Ecto neural progenitor cell (in vitro differentiated cells): ENCODE results near the gene TMEM50B.
"Not testable (repeated sequence)": the region's sequence is repeated elsewhere in the genome, so short reads cannot be mapped to it uniquely, and the experiment has no call there.

Experiments
- DNase-seq: peaks from one replicate; pipeline ENCODE4 v3.0.0-alpha.2; 2018; ENCODE audit warnings: low spot score

The TMEM50B gene

DNA sequence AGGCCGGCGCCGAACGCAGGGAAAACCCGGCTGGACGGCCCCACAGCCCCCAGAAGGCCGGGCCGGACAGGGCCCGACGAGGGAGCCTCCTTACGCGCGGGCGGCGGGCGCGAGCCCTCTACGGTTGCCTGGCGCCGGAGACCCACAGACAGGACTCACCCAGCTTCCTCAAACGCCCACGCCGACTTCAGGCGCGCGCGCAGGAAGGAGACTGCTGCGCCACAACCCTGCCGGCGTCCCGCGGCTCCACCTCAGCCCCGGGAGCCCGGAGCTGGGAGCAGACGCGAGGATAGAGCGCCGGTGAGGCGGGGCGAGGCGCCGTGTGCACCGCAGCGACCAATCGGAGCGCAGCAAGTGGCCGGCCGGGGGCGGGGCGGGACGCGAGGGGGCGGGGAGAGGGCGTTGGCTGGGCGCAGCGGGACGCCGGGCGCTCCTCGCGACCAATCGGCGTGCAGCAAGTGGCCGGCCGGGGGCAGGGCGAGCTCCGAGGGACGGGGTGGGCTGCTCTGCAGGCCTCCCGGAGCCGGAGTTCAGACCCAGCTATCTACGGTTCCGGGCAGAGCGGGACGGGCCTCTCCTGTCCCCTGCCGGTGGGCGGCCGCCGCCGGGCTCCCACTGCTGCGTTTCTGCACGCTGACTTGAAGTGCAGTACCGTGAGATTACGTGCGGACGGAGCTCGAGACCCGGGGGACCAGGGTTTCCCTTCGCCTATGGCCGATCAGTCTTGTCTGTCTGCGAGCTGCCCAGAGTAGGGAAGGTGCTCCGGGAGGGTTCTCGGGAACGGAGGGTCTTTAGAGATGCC is at the start of gene TMEM50B:
TMEM50B (minus strand) TSS at position 296 of the 802 bp plus-strand sequence. CDS start 11,089 bp downstream, outside the sequence.
- DNase-seq = peak; percentile 99

GRCh38 chr21:33522953-33523349 is 43.2 kb upstream of the TMEM50B start:
- DNase-seq = no peak

DNA sequence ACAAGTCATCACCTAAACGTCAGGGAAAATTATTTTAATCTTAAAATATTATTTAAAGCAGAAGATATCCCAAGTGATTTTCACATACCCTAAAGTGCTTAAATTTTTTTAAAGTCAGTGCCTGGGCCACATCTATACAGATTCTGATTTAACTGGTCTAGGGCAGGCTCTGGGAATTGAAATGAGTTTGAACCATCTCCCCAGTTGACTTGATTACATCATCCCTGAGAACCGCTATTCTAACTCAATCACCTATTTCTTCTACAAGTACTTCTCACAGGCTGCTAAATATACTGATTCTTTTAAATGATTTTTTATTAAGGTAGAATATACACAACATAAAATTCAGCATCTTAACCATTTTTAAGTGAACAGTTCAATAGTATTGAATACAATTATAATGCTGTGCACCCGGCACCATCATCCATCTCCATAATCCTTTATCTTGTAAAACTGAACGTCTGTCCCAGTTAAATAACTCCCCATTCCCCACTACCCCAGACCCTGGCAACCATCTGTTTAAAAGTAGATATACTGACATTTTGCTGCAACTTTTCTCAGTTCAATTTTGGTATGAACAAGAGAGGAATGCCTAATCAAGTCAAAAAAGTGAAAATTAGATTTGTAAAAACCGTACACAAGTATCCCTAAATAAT is 42.7 kb upstream of the TMEM50B start:
- no peak for DNase-seq

GRCh38 chr21:33518899-33519298 is 39.1 kb upstream of the TMEM50B start:
- no peak for DNase-seq

- DNase-seq = no peak
Measured at GRCh38 chr21:33514229-33514628, 34.5 kb upstream of the TMEM50B start.

DNA sequence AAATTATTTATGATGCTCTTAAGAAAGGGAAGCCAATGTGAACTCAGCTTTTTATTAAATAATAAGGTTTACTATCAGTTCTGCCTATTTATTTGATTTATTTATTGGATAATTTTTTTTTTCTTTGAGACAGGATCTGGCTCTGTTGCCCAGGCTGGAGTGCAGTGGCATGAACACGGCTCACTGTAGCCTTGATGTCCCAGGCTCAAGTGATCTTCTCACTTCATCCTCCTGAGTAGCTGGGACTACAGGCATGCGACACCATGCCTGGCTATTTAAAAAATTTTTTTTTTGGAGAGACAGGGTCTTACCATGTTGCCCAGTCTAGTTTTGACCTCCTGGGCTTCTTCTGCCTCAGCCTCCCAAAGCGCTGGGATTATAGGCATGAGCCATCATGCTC is 32.7 kb upstream of the TMEM50B start:
- no peak for DNase-seq

DNA sequence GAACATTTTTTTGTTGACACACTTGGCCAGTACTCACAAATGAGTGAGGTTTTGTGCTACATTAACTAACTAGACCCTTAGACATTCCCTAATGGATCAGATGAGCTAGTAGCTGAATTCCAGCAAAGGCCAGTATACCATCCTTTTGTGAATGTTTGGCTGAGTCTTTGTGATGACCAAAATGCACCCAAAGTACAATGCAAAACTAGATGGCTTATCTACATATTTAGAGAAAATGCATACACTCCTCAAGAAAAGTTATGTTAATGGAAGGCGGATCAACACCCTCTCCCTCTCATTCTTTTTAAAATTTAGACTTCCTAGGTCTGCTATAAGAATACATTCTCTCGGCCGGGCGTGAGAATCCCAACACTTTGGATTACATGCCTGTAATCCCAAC is 31.9 kb upstream of the TMEM50B start:
- DNase-seq = no peak

- DNase-seq = no peak
Measured at GRCh38 chr21:33510826-33511225, 31.1 kb upstream of the TMEM50B start.

DNA sequence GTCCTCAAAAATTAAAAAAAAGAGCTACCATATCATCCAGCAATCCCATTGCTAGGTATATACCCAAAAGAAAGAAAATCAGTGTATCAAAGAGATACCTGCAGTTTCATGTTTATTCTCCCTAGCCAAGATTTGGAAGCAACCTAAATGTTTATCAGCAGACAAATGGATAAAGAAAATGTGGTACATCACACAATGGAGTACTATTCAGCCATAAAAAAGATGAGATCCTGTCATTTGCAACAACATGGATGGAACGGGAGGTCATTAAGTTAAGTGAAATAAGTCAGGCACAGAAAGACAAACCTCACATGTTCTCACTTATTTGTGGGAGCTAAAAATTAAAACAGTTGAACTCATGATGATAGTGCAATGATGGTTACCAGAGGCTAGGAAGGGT is 27.2 kb upstream of the TMEM50B start:
- DNase-seq = not testable (repeated sequence)

- DNase-seq = no peak
Measured at GRCh38 chr21:33505833-33506232, 26.1 kb upstream of the TMEM50B start.

DNA sequence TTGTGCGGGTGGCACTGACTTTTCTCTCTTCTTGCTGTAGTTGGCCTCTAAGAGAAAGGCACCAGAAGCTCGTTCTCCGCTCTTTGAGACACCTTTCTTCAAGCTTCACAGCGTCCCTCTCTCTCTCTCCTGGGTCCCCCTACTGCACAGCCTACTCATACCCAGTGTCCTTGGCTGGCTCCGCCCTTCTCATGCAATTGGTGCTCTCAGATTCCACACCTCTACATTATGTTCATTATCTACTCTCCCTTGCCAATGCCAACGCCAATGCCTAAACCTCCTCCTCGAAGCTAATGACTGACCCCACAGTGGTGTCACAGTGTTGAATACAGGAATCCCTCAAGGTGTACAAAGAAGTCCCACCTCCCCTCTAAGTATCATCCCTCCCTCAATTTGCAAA is 16.6 kb upstream of the TMEM50B start:
- no peak for DNase-seq

- peak; percentile 13 for DNase-seq
Measured at GRCh38 chr21:33495743-33496142, 16.0 kb upstream of the TMEM50B start.

GRCh38 chr21:33493756-33494155 is 14.0 kb upstream of the TMEM50B start:
- DNase-seq = peak; percentile 18

GRCh38 chr21:33492571-33492970 is 12.8 kb upstream of the TMEM50B start:
- no peak for DNase-seq

GRCh38 chr21:33491373-33492102 is 11.8 kb upstream of the TMEM50B start, which contains the start of gene DNAJC28:
DNAJC28 (minus strand) TSS chr21:33491716; CDS start chr21:33489393, 2,323 bp downstream.
- DNase-seq = peak; percentile 96

GRCh38 chr21:33490991-33491372 is 11.2 kb upstream of the TMEM50B start:
- DNase-seq = no peak

GRCh38 chr21:33488936-33489335 is 9.2 kb upstream of the TMEM50B start:
- DNase-seq = no peak

DNA sequence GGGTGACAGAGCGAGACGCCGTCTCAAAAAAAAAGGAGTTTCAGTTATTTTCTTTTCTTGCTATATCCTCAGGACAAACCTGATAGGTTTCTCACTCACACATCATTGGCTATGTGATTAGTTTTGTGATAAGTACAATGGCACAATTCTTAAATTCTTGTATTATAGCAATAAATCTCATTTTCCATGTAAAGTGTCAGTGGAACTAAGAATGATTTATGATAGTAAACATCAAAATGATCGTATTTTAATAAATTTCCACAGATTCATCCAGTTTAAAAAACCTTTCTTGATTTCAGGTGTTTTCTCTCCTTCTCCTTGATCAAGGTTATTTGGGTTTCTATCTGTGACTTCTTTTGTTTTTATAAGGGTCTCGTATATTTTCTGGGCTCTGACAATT is 8.2 kb upstream of the TMEM50B start:
- no peak for DNase-seq

DNA sequence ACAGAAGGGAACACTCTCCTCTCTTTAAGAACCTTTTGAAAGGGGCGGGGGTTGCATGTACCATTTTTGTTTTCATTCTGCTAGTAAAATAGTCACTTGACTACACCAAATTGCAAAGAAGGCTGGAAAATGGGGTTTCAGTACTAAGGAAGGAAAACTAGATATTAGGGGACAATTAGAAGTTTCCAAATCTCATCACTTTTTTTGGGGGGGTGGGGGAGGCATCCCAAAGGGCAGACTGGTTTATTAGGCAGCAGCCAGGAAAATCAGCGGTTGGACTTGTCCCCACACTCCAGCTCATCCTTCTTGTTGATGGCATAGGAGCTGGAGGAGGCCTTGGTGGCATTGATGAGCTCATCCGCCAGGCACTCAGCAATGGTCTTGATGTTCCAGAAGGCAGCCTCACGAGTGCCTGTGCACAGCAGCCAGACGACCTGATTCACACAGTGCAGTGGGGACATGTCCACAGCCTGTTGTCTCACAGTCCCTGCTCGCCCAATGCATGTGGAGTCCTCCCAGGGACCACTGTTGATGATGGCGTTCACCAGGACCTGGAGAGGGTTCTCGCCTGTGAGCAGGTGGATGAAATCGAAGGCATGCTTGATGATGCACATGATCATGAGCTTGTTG is 1.7 kb upstream of the TMEM50B start:
- no peak for DNase-seq

DNA sequence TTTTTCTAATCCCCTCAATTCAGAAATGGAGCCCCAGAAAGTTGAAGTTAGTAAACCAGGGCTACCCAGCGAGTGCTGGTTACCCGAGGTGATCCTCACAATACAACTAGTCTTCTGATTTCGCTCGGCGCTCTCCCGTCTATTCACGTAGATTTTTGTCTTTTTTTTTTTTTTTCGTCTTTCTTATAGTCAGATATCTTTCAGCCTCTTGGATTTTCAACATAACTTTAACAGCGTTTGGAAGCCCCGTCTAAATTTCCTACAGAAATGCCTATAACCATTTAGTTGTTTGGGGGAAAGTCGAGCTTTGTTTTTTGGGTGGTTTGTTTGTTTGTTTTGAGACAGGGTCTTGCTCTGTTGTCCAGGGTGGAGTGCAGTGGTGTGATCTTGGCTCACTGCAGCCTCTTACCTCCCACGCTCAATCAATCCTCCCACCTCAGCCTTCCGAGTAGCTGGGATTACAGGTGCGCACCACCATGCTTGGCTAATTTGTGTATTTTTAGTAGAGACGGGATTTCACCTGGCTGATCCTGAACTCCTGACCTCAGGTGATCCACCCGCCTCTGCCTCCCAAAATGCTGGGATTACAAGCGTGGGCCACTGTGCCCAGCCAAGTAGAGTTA is 818 bp upstream of the TMEM50B start:
- DNase-seq = no peak

GRCh38 chr21:33478935-33479678 is 667 bp downstream of the TMEM50B start:
- DNase-seq = peak; percentile 68
